GM21447 (cell line): ENCODE measurements around the gene SRPX.
A peak's percentile ranks its signal among the peaks of the same experiment; 100 is the strongest.

ENCODE experiments used
- ATAC-seq: cut with Tn5 transposase; IDR thresholded peaks from one replicate; pipeline ENCODE4 v1.9.1; 2021; ENCODE audit not compliant: unreplicated experiment

Gene SRPX

DNA sequence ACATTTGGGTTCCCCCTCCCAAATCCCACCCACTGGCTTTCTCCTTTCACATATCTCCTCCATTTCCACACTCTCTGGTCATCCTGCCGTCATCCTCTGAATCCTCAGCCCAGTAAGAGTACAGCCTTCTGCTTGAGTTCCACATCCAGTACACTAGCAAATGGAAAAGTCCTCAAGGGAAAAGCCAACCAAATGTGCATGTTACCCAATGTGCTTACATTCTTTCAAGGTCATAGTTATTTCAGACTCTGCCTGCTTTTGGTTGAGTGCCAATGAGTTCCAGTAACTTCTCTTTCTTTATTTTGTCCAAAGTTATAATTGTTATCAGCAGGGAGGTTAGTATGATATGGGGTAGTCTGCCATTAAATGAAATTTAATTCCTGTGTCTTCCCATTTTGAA lies 78.1 kb downstream of the SRPX start:
- ATAC-seq, result no peak

DNA sequence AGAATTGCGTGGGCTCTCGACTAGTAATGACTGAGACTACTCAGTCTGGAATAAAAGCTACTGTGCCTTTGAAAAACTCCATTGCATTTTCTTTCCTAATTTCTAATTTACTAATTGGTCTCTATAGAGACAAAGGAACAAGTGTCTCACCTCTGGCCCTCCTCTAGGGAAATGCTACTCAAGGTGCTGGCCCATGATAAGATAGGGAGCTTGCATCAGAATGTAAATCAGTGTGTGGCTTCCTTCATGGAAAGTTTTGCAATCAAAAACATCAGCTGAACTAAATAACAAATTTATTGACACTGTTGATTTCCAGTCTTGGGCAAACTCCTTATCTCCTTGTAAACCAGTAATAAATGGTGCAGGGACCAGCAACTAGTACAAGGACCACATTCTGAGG lies 81.8 kb downstream of the SRPX start:
- ATAC-seq, result no peak

- no peak for ATAC-seq
These were observed 82.3 kb downstream of the SRPX start for GRCh38 chrX:38138157-38138891.

DNA sequence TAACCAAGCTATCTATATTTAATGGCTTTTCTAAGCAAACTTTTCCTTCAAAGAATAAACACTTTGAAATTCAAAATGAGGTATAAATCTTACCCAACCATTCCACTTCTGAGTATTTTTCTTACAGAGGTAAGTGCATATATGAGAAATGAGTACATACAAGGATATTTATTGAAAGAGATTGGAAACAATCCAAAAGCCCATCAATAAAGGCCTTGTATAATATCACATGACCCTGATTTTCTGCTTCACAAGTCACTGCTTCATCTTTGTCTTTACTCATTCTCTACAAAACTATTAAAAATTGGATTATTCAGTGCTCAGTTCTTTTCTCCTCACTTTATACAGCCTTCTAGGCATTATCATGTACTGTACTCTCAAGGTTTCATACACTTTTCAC lies 91.3 kb downstream of the SRPX start:
- no peak for ATAC-seq

- ATAC-seq, result no peak
These were observed 92.7 kb downstream of the SRPX start for GRCh38 chrX:38127961-38128360.

DNA sequence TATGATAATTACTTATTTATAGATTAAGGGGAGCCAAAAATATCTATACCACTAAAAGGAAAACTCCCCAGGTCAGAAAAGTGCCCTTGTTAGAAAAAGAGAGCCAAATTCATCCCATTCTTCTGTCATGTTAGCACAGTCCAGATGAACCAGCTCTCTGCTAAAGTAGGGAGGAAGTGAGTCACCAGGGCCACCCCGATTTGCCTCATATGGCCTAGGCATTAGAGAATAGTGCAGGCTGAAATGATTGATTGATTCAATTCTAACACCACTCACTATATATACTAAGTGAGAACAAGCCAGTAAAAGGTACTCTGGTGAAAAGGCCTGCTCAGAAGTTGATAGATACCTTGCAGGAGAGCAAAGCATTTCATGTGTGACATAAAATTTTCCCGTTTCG lies 94.5 kb downstream of the SRPX start:
- ATAC-seq, result no peak

DNA sequence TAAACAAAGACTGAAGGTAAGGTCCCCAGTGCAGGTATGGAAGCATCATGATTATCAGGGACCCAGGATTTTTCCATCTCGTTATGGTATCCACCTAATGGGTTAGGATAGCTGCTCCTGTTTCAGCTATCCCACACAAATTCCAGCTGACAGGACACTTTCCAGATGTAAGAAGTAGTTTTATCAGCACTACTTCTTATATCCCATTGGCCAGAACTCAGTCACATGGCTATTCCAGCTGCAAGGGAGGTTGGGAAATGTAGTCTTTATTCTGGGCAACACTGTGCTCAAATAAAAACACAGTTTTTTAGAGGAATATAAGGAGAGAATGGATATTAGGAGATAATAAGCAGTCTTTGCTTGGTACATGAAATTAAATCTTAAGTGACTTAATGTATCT lies 96.7 kb downstream of the SRPX start:
- no peak for ATAC-seq

- no peak for ATAC-seq
These were observed 103.2 kb downstream of the SRPX start for GRCh38 chrX:38117485-38117884.

- no peak for ATAC-seq
These were observed 104.0 kb downstream of the SRPX start for GRCh38 chrX:38116706-38117105.

DNA sequence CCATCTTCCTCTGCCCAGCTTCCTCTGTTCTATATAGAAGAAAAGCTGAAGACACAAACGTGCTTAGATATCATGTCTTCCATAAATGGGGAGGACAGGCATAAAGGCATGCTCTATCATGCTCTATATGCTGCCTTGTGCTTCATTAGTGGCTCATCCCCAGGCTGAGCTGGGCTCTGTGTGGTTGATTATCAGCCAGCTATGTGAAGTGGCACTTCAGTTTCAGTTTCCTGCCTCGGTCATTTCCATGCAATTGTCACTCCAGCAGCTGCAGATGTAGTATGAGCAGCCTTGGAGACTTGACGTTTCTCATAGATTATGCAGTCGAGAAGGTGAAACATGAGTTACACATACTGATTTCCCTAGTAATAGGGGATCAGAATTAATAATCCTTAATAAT lies 108.1 kb downstream of the SRPX start:
- ATAC-seq, result peak; percentile 93

- no peak for ATAC-seq
These were observed 109.5 kb downstream of the SRPX start for GRCh38 chrX:38111196-38111595.

GRCh38 chrX:38110231-38110630 lies 110.4 kb downstream of the SRPX start:
- ATAC-seq, result no peak

DNA sequence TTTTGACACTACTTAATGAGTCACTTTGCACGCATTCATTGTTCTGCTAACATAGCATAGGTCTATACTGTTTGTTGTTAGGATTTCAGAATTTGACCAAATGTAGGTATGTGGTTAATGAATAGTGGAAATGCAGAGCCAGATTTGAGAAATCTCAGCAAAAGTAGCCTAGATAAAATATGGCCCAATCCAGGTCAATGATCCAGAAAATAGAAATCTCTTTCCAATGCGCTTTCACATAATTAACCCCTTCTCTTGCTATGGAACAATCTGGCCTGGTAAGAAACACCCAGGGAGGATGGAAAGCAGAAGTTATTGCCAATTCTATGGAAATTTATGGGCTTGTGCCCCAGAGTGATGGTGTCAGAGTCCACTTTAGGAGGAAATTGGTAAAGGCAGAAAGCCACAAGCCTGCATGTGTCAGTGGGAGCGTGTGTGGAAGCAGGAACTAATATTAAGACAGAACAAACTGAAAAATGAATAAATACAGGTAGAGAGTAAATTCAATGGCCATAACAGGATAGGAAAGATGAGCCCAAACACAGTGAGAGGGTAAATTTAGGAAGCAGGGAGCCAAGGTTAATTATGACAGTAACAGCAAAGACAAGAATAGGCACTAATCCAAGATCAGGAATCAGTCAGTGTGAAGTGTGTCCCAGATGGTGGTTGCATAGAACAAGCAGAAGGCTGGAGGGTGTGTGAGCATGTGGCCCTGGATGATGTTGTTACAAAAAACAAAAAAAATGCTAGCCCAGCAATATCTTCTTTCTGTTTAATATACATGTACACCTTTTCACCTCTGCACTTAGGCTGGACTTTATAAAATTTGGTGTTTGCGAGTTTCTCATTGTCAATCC lies 111.4 kb downstream of the SRPX start:
- no peak for ATAC-seq

- no peak for ATAC-seq
These were observed 112.3 kb downstream of the SRPX start for GRCh38 chrX:38108364-38108763.

GRCh38 chrX:38106991-38107655 lies 113.5 kb downstream of the SRPX start:
- no peak for ATAC-seq

DNA sequence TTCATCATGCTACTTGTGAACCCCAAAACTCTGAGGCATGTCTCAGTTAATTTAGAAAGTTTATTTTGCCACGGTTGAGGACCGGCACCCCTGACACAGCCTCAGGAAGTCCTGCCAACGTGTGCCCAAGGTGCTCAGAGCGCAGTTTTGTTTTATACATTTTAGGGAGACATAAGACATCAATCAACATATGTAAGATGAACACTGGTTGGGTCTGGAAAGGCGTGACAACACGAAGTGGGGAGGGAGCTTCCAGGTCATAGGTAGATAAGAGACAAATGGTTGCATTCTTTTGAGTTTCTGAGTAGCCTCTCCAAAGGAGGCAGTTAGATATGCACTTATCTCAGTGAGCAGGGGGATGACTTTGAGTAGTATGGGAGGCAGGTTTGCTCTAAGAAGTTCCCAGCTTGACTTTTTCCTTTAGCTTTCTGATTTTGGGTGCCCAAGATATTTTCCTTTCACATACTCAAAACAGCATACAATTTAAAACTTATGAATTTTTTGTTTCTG lies 115.4 kb downstream of the SRPX start:
- no peak for ATAC-seq

GRCh38 chrX:38103857-38104812 lies 116.5 kb downstream of the SRPX start:
- peak; percentile 76 for ATAC-seq

GRCh38 chrX:38102875-38103274 lies 117.8 kb downstream of the SRPX start:
- no peak for ATAC-seq

- ATAC-seq, result no peak
These were observed 118.4 kb downstream of the SRPX start for GRCh38 chrX:38102240-38102639.

DNA sequence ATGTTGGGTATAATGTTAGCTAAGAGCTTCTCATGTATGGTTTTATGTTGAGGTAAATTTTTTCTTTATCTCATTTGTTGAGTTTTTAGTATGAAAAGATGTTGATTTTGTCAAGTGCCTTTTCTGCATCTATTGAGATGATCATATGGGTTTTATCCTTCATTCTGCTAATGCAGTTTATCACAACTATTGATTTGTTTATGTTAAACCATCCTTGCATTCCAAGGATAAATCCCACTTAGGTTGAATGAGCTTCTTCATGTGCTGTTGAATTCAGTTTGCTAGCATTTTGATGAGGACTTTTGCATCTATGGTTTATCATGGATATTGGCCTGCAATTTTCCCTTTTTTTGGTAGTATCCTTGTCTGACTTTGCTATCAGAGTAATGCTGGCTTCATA lies 121.0 kb downstream of the SRPX start:
- ATAC-seq, result no peak
